ENCODE data around the gene FBXO40. TPM values are rescaled to one million over a fixed set of nuclear protein-coding genes. Genes with fewer than 3 reads are reported as not detected.

The FBXO40 gene
- polyA plus RNA-seq, 2 of the 4 experiments (the other 2 are of a cell fraction) = not detected

DNA sequence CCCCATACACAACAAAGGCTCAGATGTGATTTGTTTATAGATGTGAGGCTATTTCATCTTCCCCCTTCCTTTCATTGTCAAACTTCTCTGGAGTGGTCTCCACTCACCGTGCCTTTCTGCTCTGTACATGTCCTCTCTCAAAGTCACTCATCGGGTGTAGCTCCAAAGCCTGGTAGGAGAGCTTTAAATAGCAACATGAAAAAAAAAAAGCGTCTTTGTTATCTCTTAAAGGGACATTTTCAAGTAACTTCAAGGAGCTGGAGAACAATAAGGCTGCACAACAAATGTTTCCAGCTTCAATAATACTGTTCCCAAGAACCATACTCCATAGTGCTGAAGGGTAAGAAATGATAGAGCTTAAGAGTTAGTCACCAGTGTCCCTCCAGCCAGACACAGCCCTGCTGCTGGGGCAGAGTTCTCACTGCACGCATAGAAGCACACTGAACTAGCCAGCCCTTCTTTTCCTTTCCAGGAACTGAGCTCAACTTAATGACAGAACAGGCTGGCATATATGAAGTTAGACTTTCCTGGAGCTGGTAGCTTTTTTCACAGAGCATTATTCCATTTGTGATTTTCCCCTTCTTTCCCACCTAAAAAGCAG is 8.1 kb downstream of the FBXO40 start:
- ChIA-PET CTCF (interaction anchor here (0.7 to 0.8 kb wide), 4 partner anchors 16 to 525 kb away, joined by 3 to 4 read pairs (median 4); no protein-coding TSS in a partner anchor), POLR2A (no interaction called here)
- no peak for FAIRE-seq
- WGBS (ENCODE audit: missing lambda C conversion rate) = 32% methylated on average over 4 of the region's 4 CpGs
- Histone ChIP-seq H3K4me1 (no peaks in the 10 kb centered on the region), H3K27ac (no peak overlapping the region), H3K4me2 (no peak overlapping the region), H3K9me3 (no peaks in the 10 kb centered on the region), H3K4me3 (no peak overlapping the region)
- ATAC-seq = peak in 1 of 2 experiments; percentile 28; a peak in 1 of 6 replicates
- TF ChIP-seq EP300 (IDR thresholded peaks at IDR 0.05) (no peak), RNF2 (IDR thresholded peaks at IDR 0.05; ENCODE audit: borderline replicate concordance, low read depth) (no peak), RFX5 (IDR thresholded peaks at IDR 0.05) (no peak), FOSB (CRISPR knock-in tag; IDR thresholded peaks at IDR 0.05) (no peak), HEYL (CRISPR knock-in tag; IDR thresholded peaks at IDR 0.05) (no peak), ELK1 (IDR thresholded peaks at IDR 0.05; ENCODE audit: low read depth, low read length) (no peak)
- DNase-seq (ENCODE audit: low read depth in 1 of 2, low spot score in 1 of 2) = no peak

DNA sequence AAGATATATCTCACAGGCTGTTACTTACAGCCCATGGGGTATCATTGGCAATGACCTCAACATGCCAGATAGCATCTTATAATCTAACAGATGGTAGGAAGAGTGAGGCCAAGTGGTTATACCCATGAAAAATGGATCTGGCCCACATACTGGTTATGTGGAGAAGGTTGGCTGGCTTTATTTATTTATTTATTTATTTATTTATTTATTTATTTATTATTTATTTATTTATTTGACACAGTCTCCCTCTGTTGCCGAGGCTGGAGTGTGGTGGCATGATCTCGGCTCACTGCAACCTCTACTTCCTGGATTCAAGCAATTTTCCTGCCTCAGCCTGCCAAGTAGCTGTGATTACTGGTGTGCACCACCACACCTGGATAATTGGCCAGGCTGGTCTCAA is 11.6 kb downstream of the FBXO40 start:
- TF ChIP-seq ZC3H11A (IDR thresholded peaks at IDR 0.05) (peak; percentile 87), NR3C1 (IDR thresholded peaks at IDR 0.05) (no peak), PHF8 (IDR thresholded peaks at IDR 0.05; ENCODE audit: borderline replicate concordance, low read depth) (no peak)
- ChIA-PET CTCF (interaction anchor here (1.1 kb wide), 1 partner anchor 225 kb away, joined by 3 read pairs; no protein-coding TSS in a partner anchor), POLR2A (no interaction called here)
- H3K4me1 ChIP-seq = no peaks in the 10 kb centered on the region
- H3K4me2 ChIP-seq = no peak overlapping the region
- ATAC-seq = no peak
- DNase-seq (ENCODE audit: low read depth in 1 of 2, low spot score in 1 of 2) = no peak
- no peaks in the 10 kb centered on the region for H3K9me3 ChIP-seq
- no peak overlapping the region for H3K4me3 ChIP-seq
- 56% methylated on average over 2 of the region's 2 CpGs for WGBS (ENCODE audit: missing lambda C conversion rate)
- no peak overlapping the region for H3K27ac ChIP-seq
- no peak for FAIRE-seq

DNA sequence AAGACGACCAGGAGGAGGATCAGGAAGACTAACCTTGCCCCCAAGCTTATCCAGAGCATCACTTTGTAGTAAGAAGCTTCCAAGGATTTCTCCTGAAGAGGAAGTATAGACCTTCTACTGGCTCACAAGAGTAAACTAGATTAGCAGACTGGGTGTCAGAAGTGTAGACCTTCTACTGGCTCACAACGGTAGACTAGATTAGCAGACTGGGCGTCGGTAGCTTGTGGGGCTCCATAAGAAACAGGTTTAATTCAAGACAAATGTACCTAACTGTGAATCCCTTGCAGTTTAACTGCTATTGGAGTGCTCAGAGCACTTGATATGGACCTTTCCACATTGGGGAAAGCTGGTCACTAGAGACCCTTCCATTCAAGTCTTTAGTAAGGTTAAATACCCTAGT is 12.9 kb downstream of the FBXO40 start:
- FAIRE-seq = no peak
- ATAC-seq = no peak
- CTCF ChIA-PET = interaction anchor here (1.1 kb wide), 1 partner anchor 8 kb away, joined by 3 read pairs; no protein-coding TSS in a partner anchor

More for the DNA sequence above, 12.9 kb downstream of the FBXO40 start:
- no peak overlapping the region for H3K4me2 ChIP-seq
- 71% methylated on average over 4 of the region's 4 CpGs for WGBS (ENCODE audit: missing lambda C conversion rate)
- no peak overlapping the region for H3K4me3 ChIP-seq
- POLR2A ChIA-PET = no interaction called here
- DNase-seq (ENCODE audit: low read depth in 1 of 2, low spot score in 1 of 2) = no peak
- no peaks in the 10 kb centered on the region for H3K9me3 ChIP-seq
- no peak overlapping the region for H3K27ac ChIP-seq
- no peaks in the 10 kb centered on the region for H3K4me1 ChIP-seq
- TF ChIP-seq KDM5A (IDR thresholded peaks at IDR 0.05) (no peak), FOSL2 (IDR thresholded peaks at IDR 0.05) (no peak), FOSL2 (CRISPR knock-in tag; IDR thresholded peaks at IDR 0.05) (no peak), CHD4 (IDR thresholded peaks at IDR 0.05; ENCODE audit: borderline replicate concordance) (no peak), BHLHE40 (IDR thresholded peaks at IDR 0.05; ENCODE audit: low read depth, low read length) (no peak), MAFK (IDR thresholded peaks at IDR 0.05; ENCODE audit: partially characterized antibody) (no peak), MYC (IDR thresholded peaks at IDR 0.05; ENCODE audit: borderline replicate concordance, low read length) (no peak), ESRRA (IDR thresholded peaks at IDR 0.05; ENCODE audit: borderline replicate concordance, low read length) (no peak), PHF8 (IDR thresholded peaks at IDR 0.05; ENCODE audit: borderline replicate concordance, low read depth) (no peak), RAD21 (conservative IDR thresholded peaks at IDR 0.05 in 1 of 2, IDR thresholded peaks at IDR 0.05 in 1 of 2) (no peak), ELK1 (IDR thresholded peaks at IDR 0.05; ENCODE audit: low read depth, low read length) (no peak), ZSCAN20 (CRISPR knock-in tag; IDR thresholded peaks at IDR 0.05) (no peak), HOXA7 (CRISPR knock-in tag; IDR thresholded peaks at IDR 0.05) (no peak), KDM1A (IDR thresholded peaks at IDR 0.05; ENCODE audit: low read depth) (no peak), FOSB (CRISPR knock-in tag; IDR thresholded peaks at IDR 0.05) (no peak)
- TF ChIP-seq, protein P1, sequence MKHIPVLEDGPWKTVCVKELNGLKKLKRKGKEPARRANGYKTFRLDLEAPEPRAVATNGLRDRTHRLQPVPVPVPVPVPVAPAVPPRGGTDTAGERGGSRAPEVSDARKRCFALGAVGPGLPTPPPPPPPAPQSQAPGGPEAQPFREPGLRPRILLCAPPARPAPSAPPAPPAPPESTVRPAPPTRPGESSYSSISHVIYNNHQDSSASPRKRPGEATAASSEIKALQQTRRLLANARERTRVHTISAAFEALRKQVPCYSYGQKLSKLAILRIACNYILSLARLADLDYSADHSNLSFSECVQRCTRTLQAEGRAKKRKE (CRISPR knock-in tag; IDR thresholded peaks at IDR 0.05; ENCODE audit: low read depth) = no peak

All from A549 (cell line).